Measurements from ENCODE around the gene UBE3A.

The UBE3A gene

GRCh38 chr15:25325187-25325586 is 113.6 kb downstream of the UBE3A start:
- DNase-seq, result no peak

- DNase-seq, result no peak
These were observed 115.4 kb downstream of the UBE3A start for GRCh38 chr15:25323420-25323819.

GRCh38 chr15:25287823-25288222 is 151.0 kb downstream of the UBE3A start:
- DNase-seq, result no peak

Data from NCI-H774 (cell line).